ENCODE results near the gene ZNF189.

ZNF189 gene

DNA sequence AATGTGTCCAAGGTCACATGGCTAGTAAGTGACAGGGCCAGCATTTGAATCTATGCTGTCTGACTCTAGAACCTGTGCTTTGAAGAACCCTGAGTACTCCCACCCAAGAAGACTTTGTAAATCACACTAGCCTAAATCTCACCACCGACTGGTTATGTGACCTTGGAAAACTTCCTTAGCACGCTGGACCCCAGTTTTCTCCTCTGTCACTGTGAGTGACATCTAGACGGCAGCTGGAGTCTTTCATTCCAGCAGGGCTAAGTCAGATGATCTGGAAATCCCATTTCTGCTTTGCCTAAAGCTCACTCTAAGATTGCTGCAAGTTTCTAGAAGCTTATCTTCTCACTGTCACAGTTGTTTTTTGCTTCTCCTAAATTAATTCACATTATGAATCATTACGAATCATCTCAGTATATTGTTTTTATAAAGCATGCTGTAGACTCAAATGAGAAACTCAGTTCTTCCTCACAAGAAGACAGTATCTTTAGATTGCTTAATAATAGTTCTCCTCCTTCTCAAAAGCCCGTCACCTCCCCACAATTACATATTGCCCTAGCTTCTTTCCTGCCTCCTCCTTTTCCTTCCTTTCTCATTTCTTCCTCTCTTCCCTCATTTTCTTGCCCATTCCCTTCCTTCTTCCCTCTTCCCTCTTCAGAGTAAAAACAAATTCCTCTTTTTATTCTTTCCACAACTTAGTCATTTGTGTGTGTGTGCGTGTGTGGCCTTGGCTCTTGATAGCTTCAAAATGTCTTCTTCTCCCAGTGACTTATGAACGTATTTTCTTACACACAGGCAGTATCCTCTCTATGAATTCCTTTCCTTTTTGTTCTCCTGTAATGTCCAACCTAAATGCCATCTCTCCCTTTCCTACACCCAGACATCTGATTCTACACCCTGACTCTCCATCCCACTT lies 20.1 kb downstream of the ZNF189 start:
- no peak for TF ChIP-seq CTCF (IDR thresholded peaks at IDR 0.05)

DNA sequence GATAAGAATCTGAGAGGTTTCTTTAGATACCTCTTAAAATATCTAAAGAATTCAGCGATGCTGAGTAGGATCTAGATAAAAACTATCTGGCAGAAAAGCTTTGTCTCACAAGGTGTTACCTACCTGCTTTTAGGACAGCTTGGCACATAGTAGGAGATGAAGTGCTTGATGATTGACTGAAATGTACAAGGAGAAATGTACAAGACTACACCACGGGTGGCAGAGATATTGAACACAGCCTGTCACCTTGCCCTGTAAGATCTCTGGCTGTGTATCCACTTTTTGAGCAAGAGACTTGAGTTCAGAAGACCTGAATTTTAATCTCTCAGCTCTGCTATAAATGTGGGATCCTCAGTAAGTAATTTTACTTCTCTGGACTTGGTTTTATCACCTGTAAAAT lies 21.2 kb downstream of the ZNF189 start:
- H3K4me3 ChIP-seq, result no peak overlapping the region

More for the DNA sequence above, 20.1 kb downstream of the ZNF189 start:
- DNase-seq (ENCODE audit: low spot score), result no peak
- no peak overlapping the region for H3K4me3 ChIP-seq
- H3K27ac ChIP-seq, result no peak overlapping the region

GRCh38 chr9:101421653-101422065 lies 23.0 kb downstream of the ZNF189 start:
- no peak for DNase-seq (ENCODE audit: low spot score)
- TF ChIP-seq CTCF (IDR thresholded peaks at IDR 0.05), result no peak
- Histone ChIP-seq H3K4me3 (no peak overlapping the region), H3K27ac (no peak overlapping the region)

More for the DNA sequence above, 21.2 kb downstream of the ZNF189 start:
- no peak overlapping the region for H3K27ac ChIP-seq
- no peak for DNase-seq (ENCODE audit: low spot score)
- no peak for TF ChIP-seq CTCF (IDR thresholded peaks at IDR 0.05)

DNA sequence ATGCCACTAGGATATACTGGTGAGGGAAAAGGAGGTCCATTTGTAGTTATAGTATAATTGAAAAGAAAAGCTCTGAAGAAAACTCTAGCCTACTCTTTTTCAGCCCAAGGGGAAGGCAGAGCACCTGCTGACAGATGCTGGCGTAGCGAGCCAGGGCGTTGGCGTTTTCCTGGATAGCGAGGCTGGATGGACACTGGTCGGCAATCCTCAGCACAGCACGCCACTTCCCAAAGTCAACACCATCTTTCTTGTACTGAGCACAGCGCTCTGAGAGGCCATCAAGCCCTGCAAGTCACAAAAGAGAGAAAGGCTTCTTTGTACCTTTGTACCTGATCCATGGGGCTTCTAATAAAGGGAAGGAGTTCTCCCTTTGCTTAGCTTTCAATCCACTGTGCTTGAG lies 28.7 kb downstream of the ZNF189 start:
- no peak for TF ChIP-seq CTCF (IDR thresholded peaks at IDR 0.05)
- H3K27ac ChIP-seq, result no peak overlapping the region
- no peak for DNase-seq (ENCODE audit: low spot score)
- no peak overlapping the region for H3K4me3 ChIP-seq

- Histone ChIP-seq H3K27ac (no peak overlapping the region), H3K4me3 (no peak overlapping the region)
- TF ChIP-seq CTCF (IDR thresholded peaks at IDR 0.05), result no peak
- DNase-seq (ENCODE audit: low spot score), result no peak
These were observed 29.5 kb downstream of the ZNF189 start for GRCh38 chr9:101427957-101428655.

GRCh38 chr9:101428909-101429308 lies 30.3 kb downstream of the ZNF189 start:
- no peak overlapping the region for H3K27ac ChIP-seq
- H3K4me3 ChIP-seq, result no peak overlapping the region
- TF ChIP-seq CTCF (IDR thresholded peaks at IDR 0.05), result no peak
- no peak for DNase-seq (ENCODE audit: low spot score)

Data from coronary artery (tissue), 2 donors.